CMK (cell line): ENCODE measurements around the gene IMMP2L.
A peak's percentile ranks its signal among the peaks of the same experiment; 100 is the strongest.
"Not testable (repeated sequence)": the region's sequence is repeated elsewhere in the genome, so short reads cannot be mapped to it uniquely, and the experiment has no call there.

Experiments
- DNase-seq: peaks from one replicate; pipeline ENCODE4 v3.0.0-alpha.2; 2010; ENCODE audit warnings: low read depth

Gene IMMP2L

GRCh38 chr7:111262293-111263116, 299.8 kb downstream of the IMMP2L start:
- DNase-seq, result no peak

GRCh38 chr7:111261496-111261895, 300.8 kb downstream of the IMMP2L start:
- DNase-seq, result no peak

- no peak for DNase-seq
These were observed 302.3 kb downstream of the IMMP2L start for GRCh38 chr7:111259991-111260390.

- no peak for DNase-seq
These were observed 305.9 kb downstream of the IMMP2L start for GRCh38 chr7:111256391-111256790.

- DNase-seq, result no peak
These were observed 306.7 kb downstream of the IMMP2L start for GRCh38 chr7:111255576-111255975.

GRCh38 chr7:111251365-111251764, 310.9 kb downstream of the IMMP2L start:
- not testable (repeated sequence) for DNase-seq

- not testable (repeated sequence) for DNase-seq
These were observed 312.5 kb downstream of the IMMP2L start for GRCh38 chr7:111249807-111250206.

- no peak for DNase-seq
These were observed 320.0 kb downstream of the IMMP2L start for GRCh38 chr7:111242141-111242755.

- DNase-seq, result no peak
These were observed 321.9 kb downstream of the IMMP2L start for GRCh38 chr7:111240371-111240770.

- no peak for DNase-seq
These were observed 322.9 kb downstream of the IMMP2L start for GRCh38 chr7:111239437-111239836.

GRCh38 chr7:111238886-111239285, 323.4 kb downstream of the IMMP2L start:
- no peak for DNase-seq

- no peak for DNase-seq
These were observed 326.6 kb downstream of the IMMP2L start for GRCh38 chr7:111235709-111236108.

GRCh38 chr7:111232249-111233084, 329.8 kb downstream of the IMMP2L start:
- no peak for DNase-seq

- no peak for DNase-seq
These were observed 332.4 kb downstream of the IMMP2L start for GRCh38 chr7:111229916-111230315.

GRCh38 chr7:111229181-111229740, 333.0 kb downstream of the IMMP2L start:
- DNase-seq, result no peak

- no peak for DNase-seq
These were observed 333.9 kb downstream of the IMMP2L start for GRCh38 chr7:111228437-111228836.

- no peak for DNase-seq
These were observed 335.5 kb downstream of the IMMP2L start for GRCh38 chr7:111226800-111227199.

- DNase-seq, result no peak
These were observed 337.7 kb downstream of the IMMP2L start for GRCh38 chr7:111224354-111225231.

GRCh38 chr7:111223802-111224253, 338.5 kb downstream of the IMMP2L start:
- DNase-seq, result peak; percentile 44

- DNase-seq, result no peak
These were observed 346.7 kb downstream of the IMMP2L start for GRCh38 chr7:111215550-111215949.

- DNase-seq, result no peak
These were observed 349.3 kb downstream of the IMMP2L start for GRCh38 chr7:111212857-111213523.
